GM12878 (cell line): Measurements from ENCODE around the gene FCF1. TPM values are rescaled to one million over a fixed set of nuclear protein-coding genes. Genes with fewer than 3 reads are reported as not detected.

Experiments
- ATAC-seq: fragments of 200-7000 bp; cut with Tn5 transposase; 3 replicates; pipeline ENCODE4 v1.9.1; 2020; ENCODE audit warnings: mild to moderate bottlenecking, moderate library complexity
- BruUV-seq: library from RNA; stranded (reverse); fragments of 400-500 nt; replicated peaks from 2 replicates; lab custom pipeline; 2021; lab: Mats Ljungman, UMichigan
- CTCF ChIA-PET: fragments of 300-600 bp; sonication (Branson Sonifier 250); formaldehyde crosslinking; extraction: SDS; loops from one replicate; lab custom pipeline; 2021; ENCODE audit warnings: inconsistent platforms; lab: Yijun Ruan, JAX
- POLR2A ChIA-PET: fragments of 350-600 bp; formaldehyde crosslinking; extraction: SDS; loops from one replicate; lab custom pipeline; 2021; ENCODE audit warnings: inconsistent platforms; lab: Charles Lee
- RAD21 ChIA-PET: fragments of 300-600 bp; sonication (Branson Sonifier 250); formaldehyde crosslinking; loops from one replicate; lab custom pipeline; 2023; ENCODE audit warnings: antibody characterized with exemption; ENCODE audit not compliant: unreplicated experiment; lab: Charles Lee
- SMC1A ChIA-PET: fragments of 300-600 bp; sonication (Branson Sonifier 250); formaldehyde crosslinking; loops from one replicate; lab custom pipeline; 2023; ENCODE audit not compliant: unreplicated experiment, uncharacterized antibody; lab: Charles Lee
- DNase-seq: peaks from one replicate; pipeline ENCODE4 v3.0.0-alpha.2; 2011; ENCODE audit warnings: low read depth, low spot score
- FAIRE-seq: peaks from 3 replicates; lab custom pipeline; 2011; peaks lifted over from hg19 to GRCh38; lab: Jason Lieb, UNC
- H2AFZ ChIP-seq: 2 replicates; pipeline ENCODE4 v1.6.0; 2011; ENCODE audit warnings: low read depth, low read length, control low read depth; ENCODE audit not compliant: control insufficient read depth
- H3K27ac ChIP-seq: 2 replicates; pipeline ENCODE4 v1.5.1; 2011; ENCODE audit warnings: control low read depth; ENCODE audit not compliant: control insufficient read depth, insufficient read depth
- H3K27me3 ChIP-seq, 2 experiments: replicated peaks in 1 of 2; 2 replicates each; pipeline versions ENCODE4 v1.6.0 to v1.6.1; 2011; ENCODE audit warnings: low read length in 1 of 2; ENCODE audit not compliant: control insufficient read depth in 2 of 2, insufficient read depth in 2 of 2
- H3K36me3 ChIP-seq, 2 experiments: 2 replicates each; pipeline ENCODE4 v1.5.1; 2011; ENCODE audit warnings: low read length in 1 of 2; ENCODE audit not compliant: control insufficient read depth in 2 of 2, insufficient read depth in 2 of 2
- H3K4me1 ChIP-seq: 2 replicates; pipeline ENCODE4 v1.6.1; 2011; ENCODE audit warnings: mild to moderate bottlenecking, low read length, moderate library complexity, mixed read lengths; ENCODE audit not compliant: control insufficient read depth, insufficient read depth
- H3K4me2 ChIP-seq: 2 replicates; pipeline ENCODE4 v1.6.0; 2011; ENCODE audit warnings: control low read depth; ENCODE audit not compliant: control insufficient read depth, insufficient read depth
- H3K4me3 ChIP-seq: fragments of 200-600 bp; sonication (generic); 2 replicates; pipeline ENCODE4 v1.5.1; 2016
- H3K79me2 ChIP-seq: 2 replicates; pipeline ENCODE4 v1.6.0; 2011; ENCODE audit warnings: low read length; ENCODE audit not compliant: control insufficient read depth, insufficient read depth
- H3K9ac ChIP-seq: 2 replicates; pipeline ENCODE4 v1.8.0; 2011; ENCODE audit warnings: low read length, control low read depth, mixed read lengths; ENCODE audit not compliant: control insufficient read depth, insufficient read depth
- H3K9me3 ChIP-seq: replicated peaks from 3 replicates; pipeline ENCODE4 v1.5.1; 2011; ENCODE audit warnings: mild to moderate bottlenecking, low read length; ENCODE audit not compliant: control insufficient read depth, insufficient read depth
- H4K20me1 ChIP-seq: 2 replicates; pipeline ENCODE4 v1.6.0; 2011; ENCODE audit not compliant: control insufficient read depth, insufficient read depth
- JUND ChIP-seq: IDR thresholded peaks from 2 replicates; pipeline ENCODE4 v1.6.1; 2012; ENCODE audit warnings: low read depth, mild to moderate bottlenecking, low read length, improper control_type of control experiment, moderate library complexity
- MTA3 ChIP-seq: IDR thresholded peaks from 2 replicates; pipeline ENCODE4 v1.6.1; 2012; ENCODE audit warnings: low read length, inconsistent platforms, borderline replicate concordance
- PML ChIP-seq: IDR thresholded peaks from 2 replicates; pipeline ENCODE4 v1.6.1; 2012; ENCODE audit warnings: low read length, inconsistent platforms
- SREBF2 ChIP-seq: IDR thresholded peaks from 2 replicates; pipeline ENCODE4 v1.6.1; 2012; ENCODE audit warnings: mild to moderate bottlenecking, low read length
- TCF3 ChIP-seq: IDR thresholded peaks from 2 replicates; pipeline ENCODE4 v1.6.1; 2012; ENCODE audit warnings: low read depth, mild to moderate bottlenecking, low read length, borderline replicate concordance; ENCODE audit not compliant: insufficient read depth
- ZNF207 ChIP-seq: fragments of 450-650 bp; IDR thresholded peaks from 2 replicates; pipeline ENCODE4 v1.6.1; 2014; ENCODE audit warnings: antibody characterized with exemption, mild to moderate bottlenecking, borderline replicate concordance
- ZNF384 ChIP-seq: IDR thresholded peaks from 2 replicates; pipeline ENCODE4 v1.6.1; 2012; ENCODE audit warnings: low read depth, mild to moderate bottlenecking, low read length, improper control_type of control experiment, borderline replicate concordance
- in situ Hi-C: fragments of 300-500 bp; cut with MboI; formaldehyde crosslinking; loops from 9 replicates; pipeline ENCODE4 v1.14.3; 2018; ENCODE audit warnings: mixed read lengths
- intact Hi-C: fragments of 100-400 bp; cut with micrococcal nuclease; formaldehyde crosslinking; loops from one replicate; pipeline ENCODE4 v1.14.2; 2022; ENCODE audit not compliant: unreplicated experiment
- polyA plus RNA-seq, 11 experiments: library from polyadenylated mRNA; depleted of rRNA in 4 of 11; unstranded in 6 of 11; stranded (reverse) in 5 of 11; fragments of >200 nt; fragmentation: Nextera tagmentation in 4 of 11; fragmentation: Illumina TruSeq in 1 of 11; extraction: Ambion mirVana in 4 of 11; extraction: Trizol in 1 of 11; gene quantifications; 1 replicate in 1 of 11; 2 replicates in 10 of 11; pipeline versions ENCODE4 v1.2.1 to v1.2.3, GENCODE V29; 2011 to 2016; ENCODE audit warnings: inconsistent platforms in 2 of 11, missing spikeins in 2 of 11, low read depth in 1 of 11
- total RNA-seq, 4 experiments: library from RNA; depleted of rRNA in 3 of 4; stranded (reverse); fragments of >200 nt in 3 of 4; fragmentation: Illumina TruSeq in 1 of 4; extraction: Trizol in 1 of 4; gene quantifications; 2 replicates each; pipeline versions ENCODE4 v1.2.1 to v1.2.3, GENCODE V29; 2013 to 2021
- TF ChIP-seq, protein P1 (sequence below): fragments of 450-650 bp; IDR thresholded peaks from 2 replicates; pipeline ENCODE4 v1.6.1; 2017; ENCODE audit warnings: mild to moderate bottlenecking, moderate library complexity
- TF ChIP-seq, protein P2 (sequence below): fragments of 450-650 bp; formaldehyde crosslinking; IDR thresholded peaks from 2 replicates; pipeline ENCODE4 v1.5.0; 2022; ENCODE audit warnings: mild to moderate bottlenecking, missing genetic modification characterization
- TF ChIP-seq, protein P3 (sequence below): IDR thresholded peaks from 2 replicates; pipeline ENCODE4 v1.6.1; 2012; ENCODE audit warnings: low read depth, low read length, improper control_type of control experiment

The FCF1 gene
- total and polyA plus RNA-seq, 10 of the 15 experiments (the other 5 are each of a cell fraction or from before 2014, with no cell fraction given): 6.2 to 88.7 (median 28.5) TPM

DNA sequence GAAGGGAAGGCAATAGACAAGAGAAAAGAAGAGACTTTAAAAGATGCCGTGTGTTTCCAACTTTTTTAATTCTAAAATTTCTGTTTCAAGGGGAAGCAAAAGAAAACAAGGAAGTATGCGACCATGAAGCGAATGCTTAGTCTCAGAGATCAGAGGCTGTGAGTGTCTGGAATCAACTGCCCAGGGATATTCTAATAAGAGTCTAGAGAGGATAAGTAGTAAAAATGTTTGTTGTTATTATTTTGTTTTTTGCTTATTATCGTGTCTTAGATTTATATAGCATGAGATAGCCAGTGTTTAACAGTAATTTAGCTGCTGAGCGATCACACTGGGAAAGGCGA is 421 bp downstream of the FCF1 start (continued):
- TF ChIP-seq, protein P1, sequence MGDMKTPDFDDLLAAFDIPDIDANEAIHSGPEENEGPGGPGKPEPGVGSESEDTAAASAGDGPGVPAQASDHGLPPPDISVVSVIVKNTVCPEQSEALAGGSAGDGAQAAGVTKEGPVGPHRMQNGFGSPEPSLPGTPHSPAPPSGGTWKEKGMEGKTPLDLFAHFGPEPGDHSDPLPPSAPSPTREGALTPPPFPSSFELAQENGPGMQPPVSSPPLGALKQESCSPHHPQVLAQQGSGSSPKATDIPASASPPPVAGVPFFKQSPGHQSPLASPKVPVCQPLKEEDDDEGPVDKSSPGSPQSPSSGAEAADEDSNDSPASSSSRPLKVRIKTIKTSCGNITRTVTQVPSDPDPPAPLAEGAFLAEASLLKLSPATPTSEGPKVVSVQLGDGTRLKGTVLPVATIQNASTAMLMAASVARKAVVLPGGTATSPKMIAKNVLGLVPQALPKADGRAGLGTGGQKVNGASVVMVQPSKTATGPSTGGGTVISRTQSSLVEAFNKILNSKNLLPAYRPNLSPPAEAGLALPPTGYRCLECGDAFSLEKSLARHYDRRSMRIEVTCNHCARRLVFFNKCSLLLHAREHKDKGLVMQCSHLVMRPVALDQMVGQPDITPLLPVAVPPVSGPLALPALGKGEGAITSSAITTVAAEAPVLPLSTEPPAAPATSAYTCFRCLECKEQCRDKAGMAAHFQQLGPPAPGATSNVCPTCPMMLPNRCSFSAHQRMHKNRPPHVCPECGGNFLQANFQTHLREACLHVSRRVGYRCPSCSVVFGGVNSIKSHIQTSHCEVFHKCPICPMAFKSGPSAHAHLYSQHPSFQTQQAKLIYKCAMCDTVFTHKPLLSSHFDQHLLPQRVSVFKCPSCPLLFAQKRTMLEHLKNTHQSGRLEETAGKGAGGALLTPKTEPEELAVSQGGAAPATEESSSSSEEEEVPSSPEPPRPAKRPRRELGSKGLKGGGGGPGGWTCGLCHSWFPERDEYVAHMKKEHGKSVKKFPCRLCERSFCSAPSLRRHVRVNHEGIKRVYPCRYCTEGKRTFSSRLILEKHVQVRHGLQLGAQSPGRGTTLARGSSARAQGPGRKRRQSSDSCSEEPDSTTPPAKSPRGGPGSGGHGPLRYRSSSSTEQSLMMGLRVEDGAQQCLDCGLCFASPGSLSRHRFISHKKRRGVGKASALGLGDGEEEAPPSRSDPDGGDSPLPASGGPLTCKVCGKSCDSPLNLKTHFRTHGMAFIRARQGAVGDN: no peak
- TF ChIP-seq TCF3 (no peak), JUND (no peak), ZNF207 (no peak)
- TF ChIP-seq, protein P2, sequence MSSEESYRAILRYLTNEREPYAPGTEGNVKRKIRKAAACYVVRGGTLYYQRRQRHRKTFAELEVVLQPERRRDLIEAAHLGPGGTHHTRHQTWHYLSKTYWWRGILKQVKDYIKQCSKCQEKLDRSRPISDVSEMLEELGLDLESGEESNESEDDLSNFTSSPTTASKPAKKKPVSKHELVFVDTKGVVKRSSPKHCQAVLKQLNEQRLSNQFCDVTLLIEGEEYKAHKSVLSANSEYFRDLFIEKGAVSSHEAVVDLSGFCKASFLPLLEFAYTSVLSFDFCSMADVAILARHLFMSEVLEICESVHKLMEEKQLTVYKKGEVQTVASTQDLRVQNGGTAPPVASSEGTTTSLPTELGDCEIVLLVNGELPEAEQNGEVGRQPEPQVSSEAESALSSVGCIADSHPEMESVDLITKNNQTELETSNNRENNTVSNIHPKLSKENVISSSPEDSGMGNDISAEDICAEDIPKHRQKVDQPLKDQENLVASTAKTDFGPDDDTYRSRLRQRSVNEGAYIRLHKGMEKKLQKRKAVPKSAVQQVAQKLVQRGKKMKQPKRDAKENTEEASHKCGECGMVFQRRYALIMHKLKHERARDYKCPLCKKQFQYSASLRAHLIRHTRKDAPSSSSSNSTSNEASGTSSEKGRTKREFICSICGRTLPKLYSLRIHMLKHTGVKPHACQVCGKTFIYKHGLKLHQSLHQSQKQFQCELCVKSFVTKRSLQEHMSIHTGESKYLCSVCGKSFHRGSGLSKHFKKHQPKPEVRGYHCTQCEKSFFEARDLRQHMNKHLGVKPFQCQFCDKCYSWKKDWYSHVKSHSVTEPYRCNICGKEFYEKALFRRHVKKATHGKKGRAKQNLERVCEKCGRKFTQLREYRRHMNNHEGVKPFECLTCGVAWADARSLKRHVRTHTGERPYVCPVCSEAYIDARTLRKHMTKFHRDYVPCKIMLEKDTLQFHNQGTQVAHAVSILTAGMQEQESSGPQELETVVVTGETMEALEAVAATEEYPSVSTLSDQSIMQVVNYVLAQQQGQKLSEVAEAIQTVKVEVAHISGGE (CRISPR knock-in tag): no peak
- TF ChIP-seq, all 136 proteins: peak for 2

DNA sequence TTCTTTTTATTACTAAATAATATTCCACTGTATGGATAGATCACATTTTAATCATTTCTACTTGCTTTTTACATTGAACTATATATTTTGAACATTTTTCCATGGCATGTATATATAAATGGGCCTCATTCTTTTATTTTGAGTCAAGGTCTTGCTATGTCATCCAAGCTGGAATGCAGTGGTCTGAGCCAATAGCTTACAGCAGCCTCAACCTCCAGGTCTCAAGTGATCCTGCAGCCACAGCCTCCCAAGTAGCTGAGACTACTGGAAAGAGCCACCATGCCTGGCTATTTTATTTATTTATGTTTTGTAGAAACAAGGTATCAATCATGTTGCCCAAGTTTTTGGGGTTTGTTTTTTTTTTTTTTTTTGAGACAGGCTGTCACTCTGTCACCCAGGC is 7.6 kb downstream of the FCF1 start:
- in situ Hi-C loops (no loop called here), intact Hi-C loops (no loop called here)
- BruUV-seq: no TSS peak
- RAD21 ChIA-PET: no interaction called here
- Histone ChIP-seq H3K4me3 (no peak overlapping the region), H3K4me1 (no peaks in the 10 kb centered on the region), H4K20me1 (no peaks in the 10 kb centered on the region), H3K9me3 (no peaks in the 10 kb centered on the region), H3K36me3 (peaks cover 0 to 10% of the 10 kb centered on the region in 2 experiments; a peak in 2 of 4 replicates), H3K27me3 (no peaks in the 10 kb centered on the region), H2AFZ (no peak overlapping the region), H3K27ac (no peak overlapping the region), H3K9ac (no peak overlapping the region), H3K4me2 (no peak overlapping the region), H3K79me2 (no peaks in the 10 kb centered on the region)
- TF ChIP-seq, protein P2 (CRISPR knock-in tag): no peak
- TF ChIP-seq SREBF2: no peak
- TF ChIP-seq ZNF384: no peak
- no peak for TF ChIP-seq MTA3
- TF ChIP-seq, protein P3, sequence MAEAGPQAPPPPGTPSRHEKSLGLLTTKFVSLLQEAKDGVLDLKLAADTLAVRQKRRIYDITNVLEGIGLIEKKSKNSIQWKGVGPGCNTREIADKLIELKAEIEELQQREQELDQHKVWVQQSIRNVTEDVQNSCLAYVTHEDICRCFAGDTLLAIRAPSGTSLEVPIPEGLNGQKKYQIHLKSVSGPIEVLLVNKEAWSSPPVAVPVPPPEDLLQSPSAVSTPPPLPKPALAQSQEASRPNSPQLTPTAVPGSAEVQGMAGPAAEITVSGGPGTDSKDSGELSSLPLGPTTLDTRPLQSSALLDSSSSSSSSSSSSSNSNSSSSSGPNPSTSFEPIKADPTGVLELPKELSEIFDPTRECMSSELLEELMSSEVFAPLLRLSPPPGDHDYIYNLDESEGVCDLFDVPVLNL: no peak
- no peak for TF ChIP-seq PML
- SMC1A ChIA-PET: no interaction called here
- DNase-seq (no peak), ATAC-seq (no peak), FAIRE-seq (no peak)
- POLR2A ChIA-PET: interaction anchor here (0.6 kb wide), 1 partner anchor 20 kb away, joined by 5 read pairs; no protein-coding TSS in a partner anchor
- CTCF ChIA-PET: no interaction called here
